MM.1S (cell line): ENCODE data around the gene PFN2.

Source experiments
- DNase-seq: peaks from one replicate; pipeline ENCODE4 v3.0.0-alpha.2; 2015
- H2AFZ ChIP-seq: fragments of 300-600 bp; sonication (generic); 2 replicates; pipeline ENCODE4 v1.6.0; 2016; ENCODE audit warnings: antibody characterized with exemption, low read length
- H3F3A ChIP-seq: fragments of 300-600 bp; sonication (generic); 2 replicates; pipeline ENCODE4 v1.6.1; 2016; ENCODE audit warnings: mild to moderate bottlenecking, antibody characterized with exemption, low read length, moderate library complexity, mixed read lengths; ENCODE audit not compliant: insufficient read depth
- H3K27ac ChIP-seq: fragments of 300-600 bp; sonication (generic); 2 replicates; pipeline ENCODE4 v1.5.1; 2016; ENCODE audit warnings: mild to moderate bottlenecking, low read length
- H3K27me3 ChIP-seq: fragments of 300-600 bp; sonication (generic); replicated peaks from 2 replicates; pipeline ENCODE4 v1.6.0; 2016; ENCODE audit warnings: low read length; ENCODE audit not compliant: insufficient read depth
- H3K36me3 ChIP-seq: fragments of 300-600 bp; sonication (generic); replicated peaks from 2 replicates; pipeline ENCODE4 v1.6.1; 2016; ENCODE audit warnings: mild to moderate bottlenecking, low read length, mixed read lengths; ENCODE audit not compliant: insufficient read depth
- H3K4me1 ChIP-seq: fragments of 300-600 bp; sonication (generic); 2 replicates; pipeline ENCODE4 v1.6.1; 2016; ENCODE audit warnings: low read length, mixed read lengths
- H3K4me2 ChIP-seq: fragments of 300-600 bp; sonication (generic); 2 replicates; pipeline ENCODE4 v1.6.0; 2016; ENCODE audit warnings: low read depth, low read length
- H3K4me3 ChIP-seq: fragments of 300-600 bp; sonication (generic); 2 replicates; pipeline ENCODE4 v1.5.1; 2016; ENCODE audit warnings: low read length, mixed read lengths
- H3K79me2 ChIP-seq: fragments of 300-600 bp; sonication (generic); 2 replicates; pipeline ENCODE4 v1.6.1; 2016; ENCODE audit warnings: mixed run types, low read length, mixed read lengths
- H3K9ac ChIP-seq: fragments of 300-600 bp; sonication (generic); 2 replicates; pipeline ENCODE4 v1.6.1; 2016; ENCODE audit warnings: low read length, mixed read lengths
- H3K9me2 ChIP-seq: fragments of 300-600 bp; sonication (generic); replicated peaks from 2 replicates; pipeline ENCODE4 v1.6.1; 2016; ENCODE audit warnings: mild to moderate bottlenecking, low read length, mixed read lengths; ENCODE audit not compliant: insufficient read depth
- H3K9me3 ChIP-seq: fragments of 300-600 bp; sonication (generic); replicated peaks from 2 replicates; pipeline ENCODE4 v1.6.1; 2016; ENCODE audit warnings: mild to moderate bottlenecking, low read length, mixed read lengths; ENCODE audit not compliant: insufficient read depth
- H4K20me1 ChIP-seq: fragments of 300-600 bp; sonication (generic); 2 replicates; pipeline ENCODE4 v1.6.1; 2016; ENCODE audit warnings: mild to moderate bottlenecking, low read length, moderate library complexity, mixed read lengths; ENCODE audit not compliant: insufficient read depth
- CTCF ChIP-seq: fragments of 300-600 bp; sonication (generic); IDR thresholded peaks from 2 replicates; pipeline ENCODE4 v1.5.1; 2016; ENCODE audit warnings: antibody characterized with exemption, low read length, mixed read lengths
- EZH2 ChIP-seq: fragments of 300-600 bp; sonication (generic); optimal IDR thresholded peaks from 2 replicates; pipeline ENCODE3; 2017; ENCODE audit warnings: low read depth, mild to moderate bottlenecking, antibody characterized with exemption, low read length, mixed read lengths
- EZH2phosphoT487 ChIP-seq: fragments of 300-600 bp; sonication (generic); IDR thresholded peaks from 2 replicates; pipeline ENCODE4 v1.6.1; 2018; ENCODE audit warnings: antibody characterized with exemption, low read length

PFN2 gene

GRCh38 chr3:149992416-149993058 is 21.8 kb upstream of the PFN2 start:
- Histone ChIP-seq H3K9me3 (no peaks in the 10 kb centered on the region), H3K36me3 (no peaks in the 10 kb centered on the region), H3K27ac (no peak overlapping the region), H3K4me2 (no peak overlapping the region), H3K9ac (no peak overlapping the region), H4K20me1 (no peaks in the 10 kb centered on the region), H3K4me3 (no peak overlapping the region), H3F3A (no peaks in the 10 kb centered on the region), H3K4me1 (no peaks in the 10 kb centered on the region), H3K79me2 (no peaks in the 10 kb centered on the region), H3K9me2 (no peaks in the 10 kb centered on the region), H3K27me3 (no peaks in the 10 kb centered on the region), H2AFZ (no peak overlapping the region)
- TF ChIP-seq EZH2 (no peak), CTCF (no peak), EZH2phosphoT487 (no peak)
- DNase-seq = no peak

GRCh38 chr3:149990423-149990948 is 19.8 kb upstream of the PFN2 start:
- no peaks in the 10 kb centered on the region for H3K4me1 ChIP-seq
- H3K9me2 ChIP-seq = no peaks in the 10 kb centered on the region
- TF ChIP-seq EZH2 (no peak), CTCF (no peak), EZH2phosphoT487 (no peak)
- no peaks in the 10 kb centered on the region for H3F3A ChIP-seq
- no peaks in the 10 kb centered on the region for H3K9me3 ChIP-seq
- H3K4me3 ChIP-seq = no peak overlapping the region
- no peak overlapping the region for H3K4me2 ChIP-seq
- no peaks in the 10 kb centered on the region for H3K79me2 ChIP-seq
- H3K27ac ChIP-seq = no peak overlapping the region
- H2AFZ ChIP-seq = no peak overlapping the region
- H4K20me1 ChIP-seq = no peaks in the 10 kb centered on the region
- H3K36me3 ChIP-seq = no peaks in the 10 kb centered on the region
- no peaks in the 10 kb centered on the region for H3K27me3 ChIP-seq
- no peak for DNase-seq
- no peak overlapping the region for H3K9ac ChIP-seq

- no peak overlapping the region for H3K27ac ChIP-seq
- no peak overlapping the region for H3K9ac ChIP-seq
- H2AFZ ChIP-seq = no peak overlapping the region
- H3K4me2 ChIP-seq = no peak overlapping the region
- no peaks in the 10 kb centered on the region for H3F3A ChIP-seq
- no peak overlapping the region for H3K4me3 ChIP-seq
- H3K79me2 ChIP-seq = no peaks in the 10 kb centered on the region
- no peaks in the 10 kb centered on the region for H3K27me3 ChIP-seq
- H4K20me1 ChIP-seq = no peaks in the 10 kb centered on the region
- no peaks in the 10 kb centered on the region for H3K36me3 ChIP-seq
- no peaks in the 10 kb centered on the region for H3K4me1 ChIP-seq
- no peaks in the 10 kb centered on the region for H3K9me2 ChIP-seq
- no peak for DNase-seq
- no peaks in the 10 kb centered on the region for H3K9me3 ChIP-seq
- no peak for TF ChIP-seq CTCF
- TF ChIP-seq EZH2 = no peak
- TF ChIP-seq EZH2phosphoT487 = no peak
Measured at GRCh38 chr3:149989307-149989706, 18.6 kb upstream of the PFN2 start.
